HG02678 (cell line): Measurements from ENCODE around the gene UBQLN2.
"Not testable (repeated sequence)": the region's sequence is repeated elsewhere in the genome, so short reads cannot be mapped to it uniquely, and the experiment has no call there.

Source experiments
- ATAC-seq: cut with Tn5 transposase; IDR thresholded peaks from one replicate; pipeline ENCODE4 v1.9.1; 2021; ENCODE audit warnings: mild to moderate bottlenecking, moderate library complexity; ENCODE audit not compliant: unreplicated experiment

The UBQLN2 gene

DNA sequence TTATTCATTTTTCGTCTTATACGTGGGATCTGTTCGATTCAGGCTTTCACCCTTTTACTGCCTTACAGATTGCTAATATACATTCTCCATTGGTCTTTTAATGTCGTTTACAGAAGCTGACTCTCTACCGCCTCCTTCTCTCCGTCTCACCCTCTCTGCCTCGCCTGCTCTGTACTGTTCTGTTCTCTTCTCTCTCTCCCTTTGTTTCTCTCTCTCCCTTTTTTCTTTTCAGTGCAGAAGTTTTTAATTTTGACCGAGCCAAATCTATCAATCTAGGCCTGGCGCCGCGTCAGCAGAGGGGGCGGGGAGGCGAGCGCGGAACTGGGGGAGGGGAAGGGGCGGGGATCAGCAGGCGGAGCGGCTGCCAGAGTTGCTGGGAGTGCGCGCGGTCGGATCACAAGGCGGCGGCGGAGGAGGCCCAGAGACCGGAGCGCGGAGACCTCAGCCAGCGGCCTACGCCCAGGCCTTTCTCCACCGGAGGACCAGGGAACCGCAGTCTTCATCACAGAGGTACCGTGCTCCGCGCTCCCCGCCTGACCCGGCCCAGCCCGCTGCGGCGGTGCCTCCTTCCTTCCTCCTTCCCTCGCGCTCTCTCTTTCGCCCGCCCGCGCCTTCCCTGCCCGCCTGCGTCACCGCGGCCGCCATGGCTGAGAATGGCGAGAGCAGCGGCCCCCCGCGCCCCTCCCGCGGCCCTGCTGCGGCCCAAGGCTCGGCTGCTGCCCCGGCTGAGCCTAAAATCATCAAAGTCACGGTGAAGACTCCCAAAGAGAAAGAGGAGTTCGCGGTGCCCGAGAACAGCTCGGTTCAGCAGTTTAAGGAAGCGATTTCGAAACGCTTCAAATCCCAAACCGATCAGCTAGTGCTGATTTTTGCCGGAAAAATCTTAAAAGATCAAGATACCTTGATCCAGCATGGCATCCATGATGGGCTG lies at the start of gene UBQLN2:
UBQLN2 (plus strand) TSS at position 397 of the 931 bp plus-strand sequence; CDS start at position 644, 247 bp downstream.
- peak; percentile 76 for ATAC-seq

DNA sequence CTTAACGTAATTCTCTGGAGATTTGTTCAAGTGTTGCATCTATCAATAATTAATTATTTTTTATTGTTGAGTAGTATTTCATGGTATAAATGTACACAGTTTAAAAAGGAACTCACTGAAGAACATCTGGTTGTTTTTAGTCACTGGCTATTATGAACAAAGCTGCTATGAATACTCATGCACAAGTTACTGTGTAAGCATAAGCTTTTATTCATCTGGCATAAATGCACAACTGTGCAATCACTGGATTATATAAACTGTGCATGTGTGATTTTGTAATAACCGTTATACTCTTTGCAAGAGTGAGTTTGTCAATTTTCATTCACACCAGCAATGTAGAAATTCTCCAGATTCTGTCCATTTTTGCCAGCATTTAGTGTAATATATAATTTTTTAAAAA lies 43.8 kb upstream of the UBQLN2 start:
- no peak for ATAC-seq

DNA sequence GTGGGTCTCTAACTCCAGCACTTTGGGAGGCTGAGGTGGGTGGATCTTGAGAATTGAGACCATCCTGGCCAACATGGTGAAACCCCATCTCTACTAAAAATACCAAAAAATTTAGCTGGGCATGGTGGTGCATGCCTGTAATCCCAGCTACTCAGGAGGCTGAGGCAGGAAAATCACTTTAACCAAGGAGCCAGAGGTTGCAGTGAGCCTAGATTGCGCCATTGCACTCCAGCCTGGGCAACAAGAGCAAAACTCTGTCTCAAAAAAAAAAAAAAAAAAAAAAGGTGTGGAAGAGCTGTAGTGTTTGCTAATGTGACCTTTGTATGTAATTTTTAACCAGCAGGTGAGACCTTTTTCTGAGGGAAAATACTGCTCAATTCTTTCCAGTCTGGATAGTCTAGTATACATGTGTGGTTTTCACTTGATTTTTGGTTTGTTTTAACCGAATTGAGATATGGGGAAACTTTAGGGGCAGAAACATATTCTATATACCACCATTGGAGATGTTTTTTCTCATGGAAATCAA lies 33.9 kb upstream of the UBQLN2 start:
- not testable (repeated sequence) for ATAC-seq

DNA sequence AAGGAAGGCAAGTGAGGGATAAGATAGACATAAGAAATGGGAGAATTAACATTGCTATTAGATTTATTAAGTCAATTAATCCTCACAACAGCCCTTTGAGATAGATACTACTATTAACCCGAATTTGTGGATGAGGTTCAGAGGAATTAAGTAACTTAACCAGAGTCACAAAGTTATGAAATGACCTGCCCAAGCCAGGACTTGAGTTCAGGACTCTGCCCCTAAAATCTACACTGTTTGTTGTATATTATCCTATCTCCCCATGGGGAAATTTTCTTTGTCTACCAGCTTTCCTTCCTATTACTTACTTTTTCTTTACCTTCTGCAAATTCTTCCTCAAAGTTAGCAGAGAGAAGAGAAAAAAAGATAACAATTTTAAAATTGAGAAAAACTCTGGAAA lies 33.4 kb upstream of the UBQLN2 start:
- no peak for ATAC-seq

DNA sequence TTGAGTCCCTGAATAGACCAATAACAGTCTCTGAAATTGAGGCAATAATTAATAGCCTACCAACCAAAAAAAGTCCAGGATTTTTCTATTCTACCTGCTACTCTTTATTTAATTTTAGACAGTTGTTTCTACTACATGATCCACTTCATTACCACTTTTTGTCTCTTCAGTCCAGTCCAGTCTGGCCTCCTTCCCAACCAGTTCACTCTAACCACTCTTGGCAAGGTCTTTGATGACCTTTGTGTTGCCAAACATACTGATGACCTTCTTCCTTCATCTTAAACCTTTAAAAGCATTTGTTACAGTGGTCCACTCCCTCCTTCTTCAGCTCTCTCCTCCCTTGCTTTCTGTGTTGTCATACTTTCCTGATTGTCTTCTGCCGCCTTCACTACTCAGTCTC lies 12.8 kb upstream of the UBQLN2 start:
- no peak for ATAC-seq

DNA sequence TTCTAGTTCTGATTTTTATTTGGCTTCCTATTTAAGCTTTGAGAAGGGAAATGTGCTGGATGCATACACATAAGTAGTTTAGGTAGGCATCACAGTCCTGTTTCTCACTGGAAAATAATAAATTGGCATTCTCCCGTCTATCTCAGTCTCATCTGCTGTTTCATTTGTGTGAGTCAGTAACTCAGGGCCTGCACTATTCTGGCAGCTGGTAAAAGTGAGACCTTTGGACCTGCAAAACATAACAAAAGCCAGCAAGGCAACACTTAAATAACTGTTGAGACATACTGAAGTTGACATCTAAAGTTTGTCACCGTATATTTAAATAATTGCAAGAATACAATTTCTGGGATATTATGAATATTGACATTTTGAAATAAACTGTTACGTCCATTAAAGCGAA lies 8.6 kb upstream of the UBQLN2 start:
- no peak for ATAC-seq

DNA sequence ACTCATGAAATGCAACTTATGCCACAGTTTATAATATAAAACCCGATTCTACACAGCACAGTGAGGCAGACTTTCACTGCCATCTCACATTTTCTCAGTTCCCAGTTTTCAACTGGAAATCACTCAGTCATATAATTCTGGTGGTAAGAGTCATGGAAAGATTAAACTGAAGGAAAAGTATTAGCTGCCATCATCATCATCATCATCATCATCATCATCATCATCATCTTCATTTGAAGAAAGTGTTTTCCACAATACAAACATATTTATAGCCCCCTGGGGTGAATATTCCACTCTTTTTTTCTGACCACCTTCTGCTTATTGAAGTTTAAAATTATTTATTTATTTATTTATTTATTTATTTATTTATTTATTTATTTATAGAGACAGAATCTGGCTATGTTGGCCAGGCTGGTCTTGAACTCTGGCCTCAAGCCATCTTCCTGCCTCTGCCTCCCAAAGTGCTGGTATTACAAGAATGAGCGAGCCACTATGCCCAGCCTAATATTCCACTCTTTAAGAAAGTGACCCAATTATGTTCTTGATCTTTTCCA lies 6.0 kb upstream of the UBQLN2 start:
- no peak for ATAC-seq

DNA sequence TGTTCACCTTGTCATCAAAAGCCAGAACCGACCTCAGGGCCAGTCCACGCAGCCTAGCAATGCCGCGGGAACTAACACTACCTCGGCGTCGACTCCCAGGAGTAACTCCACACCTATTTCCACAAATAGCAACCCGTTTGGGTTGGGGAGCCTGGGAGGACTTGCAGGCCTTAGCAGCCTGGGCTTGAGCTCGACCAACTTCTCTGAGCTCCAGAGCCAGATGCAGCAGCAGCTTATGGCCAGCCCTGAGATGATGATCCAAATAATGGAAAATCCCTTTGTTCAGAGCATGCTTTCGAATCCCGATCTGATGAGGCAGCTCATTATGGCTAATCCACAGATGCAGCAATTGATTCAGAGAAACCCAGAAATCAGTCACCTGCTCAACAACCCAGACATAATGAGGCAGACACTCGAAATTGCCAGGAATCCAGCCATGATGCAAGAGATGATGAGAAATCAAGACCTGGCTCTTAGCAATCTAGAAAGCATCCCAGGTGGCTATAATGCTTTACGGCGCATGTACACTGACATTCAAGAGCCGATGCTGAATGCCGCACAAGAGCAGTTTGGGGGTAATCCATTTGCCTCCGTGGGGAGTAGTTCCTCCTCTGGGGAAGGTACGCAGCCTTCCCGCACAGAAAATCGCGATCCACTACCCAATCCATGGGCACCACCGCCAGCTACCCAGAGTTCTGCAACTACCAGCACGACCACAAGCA lies 898 bp downstream of the UBQLN2 start:
- no peak for ATAC-seq

DNA sequence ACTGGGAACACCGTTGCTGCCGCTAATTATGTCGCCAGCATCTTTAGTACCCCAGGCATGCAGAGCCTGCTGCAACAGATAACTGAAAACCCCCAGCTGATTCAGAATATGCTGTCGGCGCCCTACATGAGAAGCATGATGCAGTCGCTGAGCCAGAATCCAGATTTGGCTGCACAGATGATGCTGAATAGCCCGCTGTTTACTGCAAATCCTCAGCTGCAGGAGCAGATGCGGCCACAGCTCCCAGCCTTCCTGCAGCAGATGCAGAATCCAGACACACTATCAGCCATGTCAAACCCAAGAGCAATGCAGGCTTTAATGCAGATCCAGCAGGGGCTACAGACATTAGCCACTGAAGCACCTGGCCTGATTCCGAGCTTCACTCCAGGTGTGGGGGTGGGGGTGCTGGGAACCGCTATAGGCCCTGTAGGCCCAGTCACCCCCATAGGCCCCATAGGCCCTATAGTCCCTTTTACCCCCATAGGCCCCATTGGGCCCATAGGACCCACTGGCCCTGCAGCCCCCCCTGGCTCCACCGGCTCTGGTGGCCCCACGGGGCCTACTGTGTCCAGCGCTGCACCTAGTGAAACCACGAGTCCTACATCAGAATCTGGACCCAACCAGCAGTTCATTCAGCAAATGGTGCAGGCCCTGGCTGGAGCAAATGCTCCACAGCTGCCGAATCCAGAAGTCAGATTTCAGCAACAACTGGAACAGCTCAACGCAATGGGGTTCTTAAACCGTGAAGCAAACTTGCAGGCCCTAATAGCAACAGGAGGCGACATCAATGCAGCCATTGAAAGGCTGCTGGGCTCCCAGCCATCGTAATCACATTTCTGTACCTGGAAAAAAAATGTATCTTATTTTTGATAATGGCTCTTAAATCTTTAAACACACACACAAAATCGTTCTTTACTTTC lies 1.8 kb downstream of the UBQLN2 start:
- no peak for ATAC-seq

DNA sequence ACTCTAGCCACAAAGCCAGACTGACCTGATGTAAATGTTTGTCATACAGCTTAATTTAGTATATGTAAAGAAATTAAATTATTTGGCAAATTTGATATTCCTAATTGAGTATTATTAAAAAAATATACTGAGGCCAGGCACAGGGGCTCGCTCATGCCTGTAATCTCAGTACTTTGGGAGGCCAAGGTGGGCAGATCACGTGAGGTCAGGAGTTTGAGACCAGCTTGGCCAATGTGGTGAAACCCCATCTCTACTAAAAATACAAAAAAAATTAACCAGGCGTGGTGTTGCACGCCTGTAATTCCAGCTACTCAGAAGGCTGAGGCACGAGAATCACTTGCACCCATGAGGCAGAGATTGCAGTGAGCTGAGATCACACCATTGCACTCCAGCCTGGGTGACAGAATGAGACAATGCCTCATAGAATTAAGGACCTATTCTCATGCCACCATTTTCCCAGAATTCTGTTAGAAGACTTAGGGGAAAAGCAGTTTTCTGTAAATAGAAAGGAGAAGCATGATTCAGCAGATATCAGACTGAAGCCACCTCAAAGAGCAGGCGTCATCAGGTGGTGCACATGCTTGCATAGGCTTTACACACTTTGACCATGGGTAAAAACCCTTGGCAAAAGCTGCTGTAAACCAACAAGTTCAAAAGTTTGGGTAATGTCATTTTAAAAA lies 6.1 kb downstream of the UBQLN2 start:
- ATAC-seq, result peak; percentile 39

DNA sequence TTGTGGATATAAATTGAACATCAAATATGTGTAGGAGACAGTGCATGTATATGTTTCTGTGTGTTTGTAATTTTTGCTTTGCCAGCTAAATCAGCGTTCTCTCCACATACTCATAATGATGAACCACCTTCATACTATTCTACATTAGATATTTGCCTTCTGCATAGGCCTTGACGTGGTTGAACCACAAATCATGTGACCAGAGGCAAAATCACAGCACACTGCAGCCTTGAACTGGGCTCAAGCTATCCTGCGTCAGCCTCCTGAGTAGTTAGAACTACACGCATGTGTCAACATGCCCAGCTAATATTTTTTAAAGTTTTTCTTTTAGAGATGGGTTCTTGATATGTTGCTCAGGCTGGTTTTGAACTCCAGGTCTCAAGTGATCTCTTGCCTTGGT lies 9.5 kb downstream of the UBQLN2 start:
- no peak for ATAC-seq

DNA sequence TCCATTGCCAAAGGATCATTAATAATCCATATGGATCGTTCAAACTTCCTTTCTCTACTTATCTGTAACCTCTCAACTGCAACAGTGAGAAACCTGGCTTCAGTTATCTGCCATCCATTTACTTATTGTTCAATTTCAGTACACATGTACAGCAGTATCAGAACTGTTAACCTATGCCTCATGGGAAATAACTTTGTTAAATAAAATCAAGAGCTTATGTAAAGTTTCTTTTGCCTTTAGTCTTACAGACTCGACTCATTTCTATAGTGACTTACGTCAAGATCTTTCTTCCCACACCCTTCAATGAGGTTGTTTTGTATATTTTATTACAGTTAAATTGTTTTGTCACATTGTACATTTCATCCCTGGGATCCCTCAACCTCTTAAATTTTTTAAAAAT lies 11.4 kb downstream of the UBQLN2 start:
- ATAC-seq, result no peak

DNA sequence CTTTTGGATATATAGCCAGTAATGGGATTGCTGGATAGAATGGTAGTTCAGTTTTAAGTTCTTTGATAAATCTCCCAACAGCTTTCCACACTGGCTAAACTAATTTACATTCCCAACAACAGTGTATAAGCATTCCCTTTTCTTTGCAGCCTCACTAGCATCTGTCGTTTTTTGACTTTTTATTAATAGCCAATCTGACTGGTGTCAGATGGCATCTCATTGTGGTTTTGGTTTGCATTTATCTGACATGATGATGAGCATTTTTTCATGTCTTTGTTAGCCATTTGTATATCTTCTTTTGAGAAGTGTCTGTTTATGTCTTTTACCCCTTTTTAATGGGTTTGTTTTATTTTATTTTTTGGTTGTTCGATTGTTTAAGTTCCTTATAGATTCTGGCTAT lies 13.3 kb downstream of the UBQLN2 start:
- ATAC-seq, result no peak

DNA sequence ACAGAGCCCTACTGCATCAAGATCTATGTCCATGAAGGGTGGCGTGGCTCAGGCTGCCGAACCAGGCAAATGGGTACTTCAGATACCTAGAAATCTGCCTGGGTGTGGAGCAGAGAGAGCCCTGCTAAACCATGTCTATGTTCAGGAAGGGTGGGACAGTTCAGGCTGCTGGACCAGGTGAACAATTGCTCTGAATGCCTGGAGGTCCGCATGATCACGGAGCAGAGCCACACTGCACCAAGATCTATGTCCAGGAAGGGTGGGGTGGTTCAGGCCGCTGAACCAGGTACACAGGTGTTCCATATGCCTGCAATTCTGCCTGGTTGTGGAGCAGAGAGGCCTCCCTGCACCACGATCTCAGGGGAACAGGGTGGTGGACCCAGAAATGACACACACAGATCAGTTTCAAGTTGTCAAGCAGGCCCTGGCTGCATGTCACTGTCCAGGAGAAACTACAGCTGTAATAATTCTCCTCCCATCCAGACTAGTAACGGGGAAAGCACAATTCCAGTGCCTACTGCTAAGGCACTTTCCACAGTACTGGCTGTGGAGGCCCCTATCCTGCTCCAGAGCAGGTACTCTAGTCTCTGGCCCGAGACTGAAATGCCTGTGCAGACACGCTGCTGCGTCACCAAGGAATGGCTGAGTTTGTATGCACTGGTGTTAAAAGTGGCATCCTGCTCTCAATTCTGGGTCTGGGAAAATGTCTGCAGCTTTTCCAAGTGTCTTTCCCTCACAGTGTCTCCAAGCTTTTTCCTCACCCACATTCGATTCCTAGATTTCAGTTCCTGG lies 25.2 kb downstream of the UBQLN2 start:
- ATAC-seq, result no peak

DNA sequence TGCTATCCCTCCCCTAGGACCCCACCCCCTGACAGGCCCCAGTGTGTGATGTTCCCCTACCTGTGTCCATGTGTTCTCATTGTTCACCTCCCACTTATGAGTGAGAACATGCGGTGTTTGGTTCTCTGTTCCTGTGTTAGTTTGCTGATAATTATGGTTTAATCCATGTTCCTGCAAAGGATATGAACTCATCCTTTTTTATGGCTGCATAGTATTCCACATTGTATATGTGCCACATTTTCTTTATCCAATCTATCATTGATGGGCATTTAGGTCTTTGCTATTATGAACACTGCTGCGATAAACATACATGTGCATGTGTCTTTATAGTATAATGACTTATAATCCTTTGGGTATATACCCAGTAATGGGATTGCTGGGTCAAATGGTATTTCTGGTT lies 28.4 kb downstream of the UBQLN2 start:
- ATAC-seq, result not testable (repeated sequence)

DNA sequence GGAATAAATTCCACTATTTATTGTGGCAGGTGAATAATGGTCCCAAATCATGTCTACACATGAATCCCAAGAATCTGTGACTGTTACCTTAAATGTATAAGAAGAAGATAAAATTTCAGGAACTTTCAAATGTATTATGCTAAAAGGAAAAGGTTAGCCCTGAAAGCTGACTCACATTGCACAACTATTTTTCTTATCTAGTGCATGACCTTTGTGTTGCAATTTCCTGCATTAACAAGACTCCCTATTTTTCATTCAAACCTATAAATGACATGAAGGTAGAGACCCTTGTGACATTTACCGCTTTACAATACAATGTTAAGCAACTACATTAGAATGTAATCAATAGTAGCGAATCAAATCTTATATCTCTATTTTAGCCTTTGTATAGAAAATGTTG lies 36.7 kb downstream of the UBQLN2 start:
- no peak for ATAC-seq

DNA sequence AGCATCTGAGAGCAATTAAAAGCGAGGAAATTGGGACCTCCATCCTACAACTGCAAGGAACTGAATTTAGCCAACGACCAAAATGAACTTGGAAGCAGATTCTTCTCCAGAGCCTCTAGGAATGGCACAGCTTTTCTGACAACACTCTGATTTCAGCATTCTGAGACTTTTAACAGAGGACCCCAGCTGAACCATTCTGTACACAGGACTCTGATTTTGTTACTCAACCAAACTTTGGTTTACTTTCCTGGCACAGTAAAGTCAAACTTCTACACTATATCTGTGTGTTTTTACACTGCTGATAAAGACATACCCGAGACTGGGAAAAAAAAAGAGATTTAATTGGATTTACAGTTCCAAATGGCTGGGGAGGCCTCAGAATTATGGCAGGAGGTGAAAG lies 37.6 kb downstream of the UBQLN2 start:
- ATAC-seq, result no peak

DNA sequence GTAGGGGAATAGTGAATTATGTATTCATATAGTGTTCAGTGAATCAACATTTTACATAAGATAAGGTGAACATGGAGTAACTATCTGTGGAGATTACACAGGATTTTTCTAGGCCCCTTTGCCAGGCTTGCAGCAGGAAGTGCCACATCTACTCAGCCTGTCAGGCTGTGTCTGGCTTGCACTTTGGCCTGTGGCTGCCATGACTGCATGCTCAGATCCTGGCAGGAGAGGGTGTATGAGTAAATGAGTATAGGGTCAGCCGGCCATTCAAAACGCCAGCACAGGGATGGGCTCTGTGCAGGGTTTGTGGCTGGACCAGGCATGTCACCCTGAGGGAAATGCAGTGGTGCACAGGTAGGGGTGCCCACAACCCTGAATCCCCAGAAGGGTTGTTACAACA lies 51.9 kb downstream of the UBQLN2 start:
- ATAC-seq, result no peak
